NCI-H1417 (cell line): ENCODE measurements around the gene IL2RA.
A peak's percentile ranks its signal among the peaks of the same experiment; 100 is the strongest.
"Not testable (repeated sequence)": the region's sequence is repeated elsewhere in the genome, so short reads cannot be mapped to it uniquely, and the experiment has no call there.

ENCODE experiments used
- DNase-seq, 3 experiments: peaks; one replicate each; lab custom pipeline; 2025; lab: John Stamatoyannopoulos, UW

Gene IL2RA

DNA sequence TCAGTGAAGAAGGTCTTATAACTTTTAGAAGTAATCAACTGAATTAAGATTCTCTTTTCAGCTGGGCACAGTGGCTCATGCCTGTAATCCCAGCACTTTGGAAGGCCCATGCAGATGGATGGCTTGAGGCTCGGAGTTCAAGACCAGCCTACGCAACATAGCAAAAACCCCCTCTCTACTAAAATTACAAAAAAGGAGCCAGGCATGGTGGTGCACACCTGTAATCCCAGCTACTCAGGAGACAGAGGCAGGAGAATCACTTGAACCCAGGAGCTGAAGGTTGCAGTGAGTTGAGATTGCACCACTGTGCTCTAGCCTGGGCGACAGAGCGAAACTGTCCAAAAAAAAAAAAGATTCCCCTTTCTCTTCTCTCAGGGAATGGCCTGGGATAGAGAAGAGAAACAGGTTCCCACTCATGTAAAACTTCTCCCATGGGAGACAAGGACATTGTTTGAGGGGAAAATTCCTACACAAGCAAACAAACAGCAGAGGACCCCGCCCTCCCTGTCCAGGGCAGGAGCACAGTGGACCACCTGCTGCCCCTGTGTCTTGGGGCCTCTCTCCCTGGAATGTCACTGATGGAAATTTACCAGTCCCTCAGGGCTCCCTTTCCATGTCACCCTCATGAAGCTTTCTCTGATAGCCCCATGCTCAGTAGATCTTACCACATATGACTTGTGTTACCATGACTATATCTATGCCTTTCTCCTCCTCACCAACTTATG lies 5.6 kb downstream of the IL2RA start:
- DNase-seq, result no peak

GRCh38 chr10:6055929-6056328 lies 6.2 kb downstream of the IL2RA start:
- DNase-seq, result no peak

GRCh38 chr10:6054884-6055283 lies 7.3 kb downstream of the IL2RA start:
- no peak for DNase-seq

DNA sequence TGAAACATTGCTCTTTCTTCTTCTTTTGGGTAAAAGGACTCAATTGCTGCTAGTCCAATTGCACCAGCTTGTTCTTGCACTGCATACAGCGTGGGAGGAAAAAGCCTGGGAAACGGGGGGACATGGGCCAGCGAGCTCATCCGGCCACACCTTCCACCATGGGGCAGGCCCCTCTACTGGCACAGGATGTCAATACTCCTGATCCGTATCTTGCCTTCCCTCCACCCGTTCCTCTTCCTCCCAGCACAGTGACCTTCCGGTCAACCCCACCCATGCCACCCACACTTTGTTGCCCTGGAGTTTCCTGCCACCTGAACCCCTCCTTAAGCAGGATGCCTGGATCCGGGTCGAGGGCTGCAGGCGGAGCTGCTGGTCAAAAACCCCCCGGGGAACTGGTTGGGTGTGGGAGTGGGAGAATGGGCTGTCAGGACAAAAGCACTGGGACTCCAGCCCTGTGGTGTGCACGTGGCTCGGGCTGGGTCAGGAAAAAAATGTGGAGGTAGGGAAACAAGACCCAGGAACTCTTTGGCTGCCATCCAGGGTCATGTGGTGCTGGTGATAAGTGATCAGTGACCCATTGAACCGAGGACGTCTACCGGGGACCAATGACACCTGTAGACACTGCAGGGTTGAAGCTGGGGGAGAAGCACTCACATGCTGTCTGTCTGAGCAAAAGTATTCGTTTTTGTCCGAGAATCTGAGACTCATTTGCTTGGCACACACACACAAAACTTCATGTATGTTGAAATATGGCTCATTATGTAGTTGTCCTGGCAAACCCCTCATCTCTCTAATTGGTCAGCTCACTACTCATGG lies 8.1 kb downstream of the IL2RA start:
- peak in 1 of 3 experiments; percentile 19 for DNase-seq

DNA sequence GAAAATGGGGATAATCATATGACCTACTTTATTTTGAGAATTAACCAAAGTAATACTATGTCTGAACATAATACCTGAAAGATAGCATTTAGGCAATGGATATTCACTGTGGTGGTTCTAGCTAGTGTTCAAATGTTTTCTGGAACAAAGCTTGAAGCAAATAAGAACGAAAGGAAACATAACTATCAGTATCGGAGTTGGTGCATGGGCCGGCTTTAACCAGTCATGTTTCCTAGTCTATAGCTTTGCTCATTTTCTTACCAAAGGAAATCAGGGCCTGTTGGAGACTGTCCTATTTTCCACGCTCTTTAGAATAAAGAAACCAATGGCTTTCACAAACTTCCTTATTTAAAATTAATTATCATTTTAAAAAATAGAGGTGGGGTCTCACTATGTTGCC lies 8.9 kb downstream of the IL2RA start:
- no peak for DNase-seq

DNA sequence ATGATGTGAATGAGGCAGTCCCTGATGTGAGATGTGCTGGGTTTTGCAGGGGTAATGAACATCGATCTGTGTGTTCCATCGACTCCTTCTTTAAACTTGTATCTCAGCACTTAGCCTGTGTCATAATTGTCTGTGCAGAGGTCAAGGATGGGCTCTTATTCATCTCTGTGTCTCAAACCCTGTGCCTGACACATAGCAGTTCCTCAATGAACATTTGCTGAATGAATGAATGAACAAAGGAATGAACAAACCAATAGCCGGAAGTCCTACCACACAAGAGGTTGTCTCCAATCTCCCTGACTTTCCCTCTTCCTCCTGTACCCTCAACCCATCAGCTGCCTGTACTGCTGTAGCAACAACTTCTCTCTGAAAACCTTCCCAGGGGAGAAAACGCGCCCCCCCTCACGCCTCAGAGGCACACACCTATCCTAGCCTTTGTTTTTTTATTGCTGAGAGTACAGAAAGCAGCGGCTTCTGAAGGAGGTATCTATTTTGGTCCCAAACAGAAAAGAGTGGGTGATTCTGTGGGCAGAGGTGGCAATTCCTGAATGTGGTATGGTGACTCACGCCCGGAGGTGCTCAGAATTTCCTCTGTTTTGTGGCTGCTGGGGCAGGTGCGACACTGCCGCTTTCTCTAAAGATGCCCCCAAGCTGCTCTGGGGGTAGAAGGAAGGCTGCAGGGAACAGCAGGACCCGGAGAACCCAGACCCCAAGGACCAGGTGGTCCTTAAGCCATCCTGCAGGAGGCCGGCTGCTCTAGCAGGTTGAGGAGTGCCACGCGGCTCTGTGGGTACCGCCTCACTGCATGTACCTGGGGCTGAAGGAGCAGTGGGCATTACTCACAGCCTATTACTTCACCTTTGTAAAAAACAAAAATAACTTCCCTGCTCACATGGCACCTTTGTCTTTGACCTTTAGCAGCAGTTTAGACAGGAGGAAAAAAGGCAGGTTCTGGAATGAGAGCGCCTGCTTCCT lies 9.6 kb downstream of the IL2RA start:
- DNase-seq, result no peak

GRCh38 chr10:6050801-6051445 lies 11.2 kb downstream of the IL2RA start:
- peak in 1 of 3 experiments; percentile 8 for DNase-seq

- DNase-seq, result no peak
Measured at GRCh38 chr10:6049031-6049400, 13.2 kb downstream of the IL2RA start.

- DNase-seq, result no peak
Measured at GRCh38 chr10:6048281-6049030, 13.7 kb downstream of the IL2RA start.

- no peak for DNase-seq
Measured at GRCh38 chr10:6047847-6048246, 14.3 kb downstream of the IL2RA start.

- DNase-seq, result no peak
Measured at GRCh38 chr10:6046773-6047611, 15.2 kb downstream of the IL2RA start.

GRCh38 chr10:6045878-6046772 lies 16.0 kb downstream of the IL2RA start:
- DNase-seq, result no peak

DNA sequence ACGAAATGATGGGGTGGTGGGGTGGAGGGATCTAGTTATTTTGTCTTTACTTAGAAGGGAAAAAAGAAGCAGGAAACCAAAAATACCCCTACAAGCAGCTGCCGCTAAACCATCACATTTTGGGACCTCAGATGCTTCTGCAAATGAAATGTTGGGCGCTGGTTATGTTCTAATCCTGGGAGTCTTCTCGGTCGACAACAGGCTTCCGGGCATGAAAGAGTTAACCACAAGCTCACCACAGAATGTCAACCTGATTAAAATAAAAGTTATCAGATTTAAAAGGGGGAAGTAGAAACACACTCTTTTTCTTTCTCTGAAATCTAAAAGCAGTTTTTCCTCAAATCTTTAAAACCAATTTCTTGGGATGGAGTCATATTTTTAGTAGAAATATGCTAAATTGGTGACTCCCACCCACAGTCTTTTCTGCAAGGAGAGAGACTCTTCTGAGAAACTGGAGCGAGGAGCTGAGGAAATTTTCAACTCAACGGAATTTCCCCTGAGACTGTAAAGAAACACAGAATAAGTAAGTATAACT lies 16.8 kb downstream of the IL2RA start:
- no peak for DNase-seq

DNA sequence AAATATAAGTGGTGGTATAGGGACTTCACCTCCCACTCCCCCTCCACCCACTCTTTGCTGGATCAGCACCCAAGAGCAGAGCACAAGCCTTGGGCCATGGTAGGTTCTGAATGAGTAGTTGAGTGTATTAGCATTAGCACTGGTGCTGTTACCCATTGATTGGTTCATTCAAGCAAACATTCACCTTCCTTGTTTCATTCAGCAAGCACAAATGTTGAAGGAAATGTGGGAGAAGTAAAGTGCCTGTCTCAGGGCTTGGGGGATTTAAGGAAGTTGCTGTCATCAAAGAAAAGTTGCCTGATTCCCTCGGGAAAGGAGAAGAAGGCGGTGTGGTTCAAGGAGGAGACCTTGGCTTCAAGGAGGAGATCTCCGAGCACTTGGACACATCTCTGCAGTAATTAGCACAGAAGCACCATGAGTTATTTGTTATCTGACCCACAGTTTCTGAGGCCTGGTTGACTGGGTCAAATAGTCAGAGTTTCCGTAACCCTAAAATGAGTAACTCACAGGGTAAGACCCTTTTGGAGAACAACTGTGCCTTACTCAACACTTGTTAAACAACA lies 17.3 kb downstream of the IL2RA start:
- DNase-seq, result no peak

DNA sequence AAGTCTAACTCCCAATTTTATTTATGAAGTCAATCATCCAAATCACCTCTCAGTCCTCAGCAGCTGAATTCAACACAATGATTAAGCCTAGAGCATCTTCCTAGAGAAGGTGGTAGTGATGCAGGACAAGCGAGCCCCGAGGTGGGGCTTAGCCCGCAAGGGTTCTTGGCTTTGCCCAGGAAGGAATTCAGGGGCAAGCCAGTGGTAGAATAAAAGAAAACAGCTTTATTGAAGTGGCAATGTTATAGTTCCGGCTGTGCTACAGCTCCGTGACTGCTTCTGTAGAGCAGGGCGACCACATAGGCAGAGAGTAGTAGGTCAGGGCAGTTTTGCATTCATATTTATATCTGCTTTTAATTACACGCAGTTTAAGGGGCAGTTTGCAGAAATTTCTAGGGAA lies 18.1 kb downstream of the IL2RA start:
- no peak for DNase-seq

DNA sequence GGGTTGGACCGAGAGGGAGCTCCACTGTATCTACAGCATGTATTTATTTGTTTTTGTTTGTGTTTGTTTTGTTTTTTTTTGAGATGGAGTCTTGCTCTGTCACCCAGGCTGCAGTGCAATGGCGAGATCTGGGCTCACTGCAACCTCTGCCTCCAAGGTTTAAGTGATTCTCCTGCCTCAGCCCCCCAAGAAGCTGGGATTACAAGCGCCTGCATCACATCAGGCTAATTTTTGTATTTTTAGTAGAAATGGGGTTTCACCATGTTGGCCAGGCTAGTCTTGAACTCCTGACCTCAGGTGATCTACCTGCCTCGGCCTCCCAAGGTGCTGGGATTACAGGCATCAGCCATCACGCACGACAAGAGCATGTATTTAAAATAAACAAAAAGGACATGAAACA lies 18.8 kb downstream of the IL2RA start:
- DNase-seq, result not testable (repeated sequence)

DNA sequence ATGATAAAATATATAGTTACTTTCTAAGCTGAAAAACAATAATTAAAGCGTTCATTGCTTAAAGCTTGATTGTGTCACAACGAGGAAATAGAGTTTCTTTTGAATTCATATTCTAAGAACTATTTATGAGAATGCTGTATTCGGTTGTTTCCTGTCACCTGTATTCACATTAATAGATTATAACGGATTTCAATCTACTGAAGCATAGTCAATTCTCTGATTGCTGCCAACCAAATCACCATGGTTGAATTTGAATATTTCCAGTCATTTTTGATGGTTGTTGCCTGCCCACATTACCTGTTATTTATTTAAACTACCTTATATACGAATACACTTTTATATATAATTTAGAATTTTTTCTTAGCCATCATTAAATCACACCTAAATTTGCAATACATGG lies 22.0 kb downstream of the IL2RA start:
- DNase-seq, result no peak

GRCh38 chr10:6039711-6040110 lies 22.5 kb downstream of the IL2RA start:
- no peak for DNase-seq
